NCI-H128 (cell line): ENCODE results near the gene ANTXRL.
"Not testable (repeated sequence)": the region's sequence is repeated elsewhere in the genome, so short reads cannot be mapped to it uniquely, and the experiment has no call there.

Experiments
- DNase-seq: peaks from one replicate; lab custom pipeline; 2025; ENCODE audit not compliant: unreplicated experiment; lab: John Stamatoyannopoulos, UW

Gene ANTXRL

DNA sequence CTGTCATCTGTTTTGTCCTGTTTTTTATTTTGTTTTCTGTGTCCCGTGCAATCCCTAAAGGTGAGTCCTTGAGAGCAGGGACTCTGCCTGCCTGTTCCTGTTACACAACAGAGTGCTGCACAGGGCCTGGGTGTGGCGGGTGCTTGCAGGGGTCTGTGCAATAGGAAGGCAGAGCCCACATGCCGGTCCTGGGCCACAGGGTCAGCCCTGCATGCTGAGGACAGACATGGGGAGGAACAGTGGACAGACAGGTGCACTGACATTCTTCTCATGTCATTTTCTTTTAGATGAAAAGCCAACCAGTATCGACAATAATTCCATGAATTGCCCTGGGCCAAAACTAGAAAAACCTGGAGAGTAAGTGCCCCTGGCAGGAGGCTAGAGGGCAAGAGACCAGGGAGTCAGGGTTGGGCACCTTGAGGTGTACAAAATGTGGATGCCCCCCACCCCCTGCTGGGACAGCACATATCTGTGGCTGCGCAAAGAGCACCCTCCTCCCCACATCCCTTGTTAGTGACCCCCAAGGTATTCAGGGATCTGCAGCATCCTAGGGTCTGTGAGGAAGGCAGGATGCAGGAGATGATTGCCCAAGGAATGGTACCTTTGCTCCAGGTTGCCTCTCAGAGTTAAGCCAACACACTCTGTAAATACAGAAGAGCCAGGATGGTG is 19.9 kb downstream of the ANTXRL start:
- DNase-seq, result no peak

DNA sequence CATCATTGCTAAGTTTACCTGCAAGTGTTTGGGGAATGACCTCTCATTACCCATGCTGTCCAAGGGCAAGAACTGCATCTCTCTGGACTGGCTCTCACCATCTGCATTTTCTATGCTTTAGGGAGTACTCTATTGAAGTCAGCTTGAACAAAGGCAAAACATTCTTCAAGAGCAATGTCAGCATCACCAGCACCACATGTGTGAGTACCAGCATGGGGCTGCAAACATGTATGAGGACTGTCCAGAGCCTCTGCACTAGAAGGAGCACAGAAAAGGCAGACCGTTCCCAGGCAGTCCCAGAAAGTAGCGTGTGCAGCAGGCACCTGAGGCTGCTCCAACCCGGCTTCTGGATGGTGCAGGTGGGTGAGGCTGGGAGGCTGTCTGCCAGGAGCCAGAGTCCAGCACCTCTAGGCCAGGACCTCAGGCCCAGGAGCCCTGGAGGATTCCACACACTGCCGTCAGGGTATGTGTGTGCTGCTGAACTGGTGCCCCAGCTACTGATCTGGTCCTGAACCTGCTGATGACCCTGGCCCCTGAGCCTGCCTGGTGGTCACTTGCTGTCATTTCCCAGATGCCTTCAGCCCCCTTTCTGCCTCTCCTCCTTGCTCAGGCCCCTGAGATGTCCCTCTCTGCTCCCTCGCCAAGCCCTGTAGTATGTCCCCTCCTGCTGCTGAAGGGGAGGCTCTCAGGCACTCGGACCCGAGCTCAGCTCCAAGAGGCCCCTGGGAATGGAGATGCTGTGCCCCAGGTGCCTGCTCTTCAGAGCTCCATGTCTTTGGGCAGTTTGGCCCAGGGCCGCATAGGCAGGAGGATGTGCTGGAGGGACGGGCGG is 20.7 kb downstream of the ANTXRL start:
- no peak for DNase-seq

DNA sequence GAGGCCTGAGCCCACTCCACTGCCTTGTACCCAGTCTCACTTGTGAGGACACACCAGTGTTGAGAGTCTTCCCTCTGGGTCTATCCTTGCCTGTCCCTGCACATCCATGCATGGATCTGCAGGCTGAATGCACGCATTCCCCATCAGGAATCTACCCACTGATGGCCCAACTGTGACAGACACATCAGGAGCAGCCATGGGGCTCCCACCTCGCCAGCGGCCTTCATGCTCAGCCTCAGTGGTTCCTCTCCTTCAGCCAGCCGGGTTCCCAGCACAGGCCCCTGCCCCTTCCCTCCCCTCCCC is 21.3 kb downstream of the ANTXRL start:
- no peak for DNase-seq

DNA sequence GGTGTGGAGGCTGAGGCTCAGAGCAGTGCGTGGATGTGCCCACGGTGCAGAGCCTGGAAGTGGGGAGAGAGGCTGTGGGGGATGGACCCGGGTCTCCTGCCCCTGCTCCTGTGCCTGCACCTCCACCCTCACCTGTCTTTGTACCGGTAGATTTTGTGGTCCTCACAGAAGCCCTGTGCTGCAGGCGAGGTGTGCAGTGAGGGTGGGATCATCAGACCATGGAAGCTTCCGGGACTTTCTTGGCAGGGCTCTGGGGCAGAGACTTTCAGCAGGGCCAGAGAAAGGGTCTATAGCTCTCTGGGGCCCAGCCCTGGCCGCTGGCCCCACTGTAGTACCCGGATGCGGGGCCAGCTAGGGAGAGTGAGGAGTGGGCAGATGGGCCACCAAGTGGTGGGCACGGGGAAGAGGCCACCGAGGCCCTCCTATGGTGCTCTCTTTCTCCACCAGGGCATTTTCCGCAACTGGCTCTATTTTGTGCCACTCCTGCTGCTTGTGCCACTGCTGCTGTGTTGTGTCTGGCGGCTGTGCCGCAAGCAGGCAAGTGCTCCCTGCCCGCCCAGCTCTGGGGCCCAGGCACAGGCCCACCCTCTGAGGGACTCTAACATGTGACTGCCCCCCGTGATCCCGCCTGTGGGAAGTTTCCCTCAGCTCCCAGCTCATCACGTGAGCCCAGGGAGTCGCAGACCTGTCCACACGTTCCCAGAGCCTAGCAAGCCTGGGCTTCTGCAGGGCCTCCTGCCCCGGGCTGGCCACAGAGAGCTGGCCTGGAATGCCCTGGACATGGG is 22.1 kb downstream of the ANTXRL start:
- no peak for DNase-seq

DNA sequence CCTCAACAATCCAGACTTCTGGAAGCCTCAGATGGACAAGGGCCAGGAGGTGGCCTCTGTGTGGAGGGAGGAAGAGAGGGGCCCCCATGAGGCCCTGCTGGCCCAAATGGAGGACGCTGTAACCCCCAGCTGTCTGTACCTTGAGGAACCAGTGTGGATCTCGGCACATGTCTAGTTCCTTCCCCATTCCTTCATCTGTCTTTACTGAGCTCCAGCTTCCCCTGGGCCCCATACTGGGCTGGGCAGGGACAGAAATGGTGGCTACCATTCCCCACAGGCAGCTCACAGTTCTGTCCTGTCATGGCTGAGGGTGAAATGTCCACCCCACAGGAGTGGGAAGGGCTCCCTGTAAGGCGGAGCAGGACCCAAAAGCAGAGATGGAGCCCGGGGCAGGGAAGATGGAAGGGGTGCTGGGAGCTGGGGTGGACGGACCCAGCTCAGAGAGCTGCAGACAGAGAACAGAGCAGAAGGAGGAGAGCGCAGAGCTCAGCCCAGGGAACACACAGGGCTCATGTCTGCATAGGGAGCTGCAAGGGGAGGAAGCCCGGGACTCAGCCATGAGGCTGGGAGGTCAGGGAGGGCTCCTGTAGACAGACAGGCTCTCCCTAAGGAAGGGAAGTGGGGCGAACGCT is 22.8 kb downstream of the ANTXRL start:
- no peak for DNase-seq

DNA sequence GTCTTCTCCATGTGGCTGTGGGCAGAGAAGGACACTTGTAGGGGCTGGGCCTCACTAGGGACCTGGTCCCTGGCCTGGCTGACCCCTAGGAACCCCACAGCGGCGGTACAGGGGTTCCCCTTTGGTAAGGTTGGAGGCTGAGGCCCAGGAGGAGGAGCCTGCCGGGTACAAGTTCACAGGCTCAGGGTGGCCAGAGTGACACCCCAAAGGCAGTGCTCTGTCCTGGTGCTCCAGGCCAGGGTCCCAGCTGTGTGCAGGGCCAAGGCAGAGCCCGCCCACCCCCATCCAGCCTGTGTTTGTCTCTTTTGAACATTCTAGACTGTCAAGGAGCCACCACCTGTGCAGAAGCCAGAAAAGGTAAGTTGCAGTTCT is 23.3 kb downstream of the ANTXRL start:
- DNase-seq, result no peak

DNA sequence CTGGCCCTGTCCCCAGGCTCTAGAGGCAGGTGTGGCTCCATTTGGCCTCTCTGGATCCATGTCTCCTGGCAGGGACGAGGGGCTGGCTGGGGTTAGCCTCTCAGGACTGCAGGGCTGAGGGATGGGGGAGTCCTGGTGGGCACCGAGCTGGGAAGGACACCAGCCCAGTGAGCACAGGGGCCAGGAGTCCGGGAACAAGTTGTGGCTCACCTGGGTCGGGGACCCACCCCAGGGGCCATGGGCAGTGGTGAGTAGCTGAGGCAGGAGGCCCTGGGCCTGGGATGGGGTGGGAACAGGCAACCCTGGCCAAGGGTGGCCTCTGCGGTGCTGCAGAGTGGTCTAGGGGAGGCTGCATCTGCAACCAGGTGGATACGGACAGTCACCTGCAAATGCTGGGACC is 24.1 kb downstream of the ANTXRL start:
- no peak for DNase-seq

DNA sequence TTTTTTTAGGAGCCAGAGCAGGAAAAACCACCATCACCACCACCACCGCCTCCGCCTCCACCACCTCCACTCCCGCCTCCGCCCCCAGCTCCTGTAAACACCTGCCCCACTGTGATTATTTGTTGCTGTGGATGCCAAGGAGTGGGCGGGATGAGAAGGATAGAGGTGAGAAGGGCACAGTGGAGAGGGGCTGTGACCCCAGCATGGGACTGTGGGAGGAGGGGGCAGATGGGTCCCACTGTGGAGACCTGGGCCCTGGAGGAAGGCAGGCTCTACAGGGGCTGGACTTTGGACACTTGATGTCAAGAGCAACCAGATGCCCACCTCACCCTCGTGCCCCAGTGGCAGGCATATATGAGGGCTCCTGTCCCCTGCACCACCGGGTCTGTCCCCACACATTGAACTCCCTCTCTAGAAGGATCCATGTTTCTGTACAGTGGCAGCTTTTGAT is 24.7 kb downstream of the ANTXRL start:
- no peak for DNase-seq

DNA sequence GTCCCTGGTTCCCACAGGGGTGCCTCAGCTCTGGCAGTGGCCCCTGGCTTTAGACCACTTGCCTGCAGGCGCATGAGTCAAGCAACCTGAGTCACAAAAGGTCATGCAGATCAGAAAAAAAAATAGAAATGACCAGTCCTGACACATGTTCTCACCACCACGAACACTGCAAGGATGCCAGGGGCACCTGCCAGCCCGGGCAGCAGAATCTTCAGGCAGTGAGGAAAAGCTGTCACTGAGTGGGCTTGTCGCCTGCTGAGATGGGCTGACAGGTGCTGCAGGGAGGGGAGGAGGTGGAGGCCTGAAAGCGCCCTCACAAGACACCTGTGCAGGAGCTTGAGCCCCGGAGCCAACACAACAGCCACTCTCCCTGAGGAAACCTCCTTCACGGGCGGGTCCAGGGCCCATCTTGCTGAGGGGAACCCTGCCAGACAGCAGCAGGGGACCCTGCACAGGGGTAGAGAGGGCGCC is 25.2 kb downstream of the ANTXRL start:
- not testable (repeated sequence) for DNase-seq

DNA sequence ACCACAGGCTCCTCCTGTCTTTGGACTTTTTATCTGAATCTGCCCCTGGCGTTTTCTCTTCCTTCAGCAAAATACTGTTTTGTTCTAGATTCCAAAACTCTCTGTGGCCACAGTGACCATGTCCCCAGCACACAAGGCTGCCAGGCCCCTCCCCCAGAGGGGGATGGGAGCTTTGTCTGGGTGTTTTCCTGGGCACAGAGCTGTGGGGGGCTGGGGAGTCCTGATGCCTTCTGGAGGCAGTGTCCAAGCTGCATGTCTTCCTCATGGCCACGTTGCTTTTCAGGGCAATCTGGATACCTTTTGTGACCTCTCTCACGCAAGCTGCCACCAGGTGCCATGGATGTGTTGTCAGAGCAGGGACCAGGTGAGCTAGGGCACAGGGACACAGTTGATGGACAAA is 26.2 kb downstream of the ANTXRL start:
- DNase-seq, result no peak

DNA sequence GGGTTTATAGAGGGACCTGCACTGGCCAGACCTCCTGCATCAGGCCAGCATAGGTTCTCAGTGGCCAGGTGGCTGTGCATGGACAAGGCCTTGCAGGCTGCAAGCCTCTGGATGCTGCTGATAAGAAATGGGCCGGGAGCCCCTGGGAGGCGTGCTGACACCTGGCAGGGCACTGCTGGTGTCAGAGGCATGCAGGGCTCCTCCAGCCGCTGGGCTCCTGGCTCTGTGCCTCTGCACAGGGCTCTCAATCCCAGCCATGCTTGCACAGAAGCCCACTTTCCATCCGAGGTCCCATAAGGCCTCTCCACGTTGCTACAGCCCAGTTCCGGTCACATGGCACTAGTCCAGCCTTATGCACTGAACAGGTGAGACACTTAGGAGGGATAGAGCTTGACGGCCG is 27.3 kb downstream of the ANTXRL start:
- no peak for DNase-seq

DNA sequence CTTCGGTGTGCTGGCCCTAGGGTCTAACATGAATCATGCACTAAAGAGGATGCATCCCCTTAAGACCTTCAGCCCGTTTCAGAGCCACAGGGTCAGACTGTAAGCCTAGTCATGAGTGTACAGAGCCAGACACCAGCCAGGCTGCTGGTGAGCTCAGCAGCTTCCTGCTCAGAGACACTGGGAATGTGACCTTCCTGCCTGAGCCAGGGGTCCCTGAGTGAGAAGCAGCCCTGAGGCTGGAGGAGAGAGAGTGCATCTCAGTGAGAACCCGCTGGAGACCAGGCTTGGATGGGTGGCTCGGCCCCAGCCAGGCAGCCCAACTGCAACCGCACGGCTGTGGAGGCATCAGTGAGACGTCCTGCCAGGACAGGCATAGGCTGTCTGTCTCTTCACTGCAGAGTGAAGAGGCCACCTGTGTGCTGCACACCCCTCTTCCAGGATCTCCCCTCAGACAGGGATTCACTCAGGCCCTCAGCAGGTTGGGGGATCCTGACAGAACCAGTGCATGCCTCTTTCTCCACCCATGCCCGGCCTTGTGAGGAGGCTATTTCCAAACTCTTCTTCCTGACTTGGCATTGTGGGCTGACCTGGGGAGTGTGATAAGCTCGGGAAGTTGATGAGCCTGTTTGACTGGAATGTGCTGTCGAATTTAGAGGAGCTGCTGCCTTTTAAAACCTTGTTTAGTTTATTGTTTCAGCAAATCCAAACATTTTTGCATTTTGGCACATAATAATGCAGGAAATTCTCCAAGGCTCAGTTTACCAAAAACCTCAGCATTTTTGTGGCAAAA is 28.5 kb downstream of the ANTXRL start:
- DNase-seq, result not testable (repeated sequence)

DNA sequence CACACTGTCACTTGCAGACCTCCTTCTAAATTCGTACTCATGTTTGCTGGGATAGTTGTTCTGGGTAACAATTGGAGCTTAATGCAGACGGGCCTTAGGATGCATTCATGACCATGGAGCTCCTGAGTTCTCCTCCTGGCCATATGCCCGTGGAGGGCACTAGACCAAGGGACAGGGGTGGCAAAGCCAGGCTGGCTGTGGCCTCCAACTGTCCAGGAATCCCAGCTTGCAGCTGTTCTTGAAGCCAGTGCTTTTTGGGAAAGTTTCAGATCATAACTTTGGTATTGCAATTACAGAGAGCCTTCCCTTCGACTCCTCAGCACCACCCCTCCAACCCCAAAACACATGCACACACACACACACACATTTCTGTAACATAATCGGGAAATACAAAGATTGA is 30.6 kb downstream of the ANTXRL start:
- no peak for DNase-seq

DNA sequence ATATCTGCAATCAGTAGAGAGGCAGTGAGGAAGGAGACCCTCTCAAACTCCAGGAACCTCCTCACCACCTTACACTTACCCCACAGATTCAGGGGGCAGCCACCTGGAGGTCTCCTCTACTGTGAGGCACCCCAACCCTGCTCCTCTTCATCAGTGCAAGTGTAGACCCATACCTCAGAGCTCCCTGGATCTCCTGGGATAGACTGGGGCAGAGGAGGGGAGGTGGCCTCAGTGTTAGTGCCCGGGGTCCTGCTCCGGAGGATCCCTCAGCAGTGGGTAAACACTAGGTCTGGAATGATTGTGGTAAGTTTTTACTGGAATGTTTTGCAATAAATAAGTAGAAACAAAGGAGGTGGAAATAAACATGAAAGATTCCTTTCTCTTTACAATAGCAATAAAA is 31.1 kb downstream of the ANTXRL start:
- DNase-seq, result no peak

DNA sequence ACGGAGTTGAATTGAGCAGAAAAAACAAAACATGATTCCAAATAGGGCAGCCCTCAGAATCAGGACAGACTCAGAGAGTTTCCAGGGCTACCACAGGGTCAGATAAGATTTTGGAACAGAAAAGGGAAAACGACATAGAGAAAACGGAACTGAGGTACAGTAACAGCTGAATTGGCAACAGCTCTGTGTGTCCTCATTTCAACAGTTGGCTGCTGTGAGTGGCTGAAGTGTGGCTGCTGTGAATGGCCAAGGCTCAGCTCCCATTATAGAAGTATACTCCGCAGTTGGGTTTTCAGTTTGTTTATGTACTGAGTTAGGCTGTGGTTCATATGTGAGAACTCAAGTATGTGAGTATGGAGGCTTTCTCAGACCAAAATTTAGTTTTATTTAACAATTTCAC is 32.0 kb downstream of the ANTXRL start:
- no peak for DNase-seq

DNA sequence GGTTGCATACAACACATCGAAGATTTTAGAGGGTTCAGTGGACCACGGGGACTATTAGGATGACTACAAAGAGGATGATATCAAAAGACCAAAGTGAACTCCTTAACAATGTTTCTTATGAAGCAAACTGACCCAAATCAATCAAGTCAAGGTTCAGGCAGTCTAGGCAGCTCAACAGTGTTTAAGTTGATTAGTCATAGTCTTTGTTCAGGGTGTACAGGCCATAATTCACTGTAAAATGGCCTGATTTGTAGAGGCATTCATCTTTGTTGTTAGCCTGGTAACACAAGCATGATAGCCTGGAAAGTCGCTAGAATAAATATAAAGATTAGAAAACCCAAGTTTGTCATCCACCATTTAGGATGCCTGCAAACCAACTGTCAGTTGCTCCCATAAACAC is 32.6 kb downstream of the ANTXRL start:
- no peak for DNase-seq

DNA sequence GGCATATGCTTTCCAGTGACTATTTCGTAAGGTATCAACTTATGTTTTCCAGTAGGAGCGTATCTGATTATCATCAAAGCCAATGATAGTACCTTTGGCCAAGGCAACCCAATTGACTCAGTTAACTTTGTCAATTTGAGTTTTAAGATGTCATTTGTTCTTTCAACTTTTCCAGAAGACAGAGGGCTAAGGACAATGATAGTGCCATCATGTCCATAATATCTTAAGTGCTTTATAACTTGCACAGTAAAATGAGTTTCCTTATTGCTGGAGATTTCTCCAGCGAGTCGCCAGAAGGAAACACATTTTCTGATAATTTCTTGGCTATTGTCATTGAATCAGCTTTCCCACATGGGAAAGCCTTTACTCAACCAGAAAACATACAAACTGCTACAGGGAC is 35.0 kb downstream of the ANTXRL start:
- no peak for DNase-seq

DNA sequence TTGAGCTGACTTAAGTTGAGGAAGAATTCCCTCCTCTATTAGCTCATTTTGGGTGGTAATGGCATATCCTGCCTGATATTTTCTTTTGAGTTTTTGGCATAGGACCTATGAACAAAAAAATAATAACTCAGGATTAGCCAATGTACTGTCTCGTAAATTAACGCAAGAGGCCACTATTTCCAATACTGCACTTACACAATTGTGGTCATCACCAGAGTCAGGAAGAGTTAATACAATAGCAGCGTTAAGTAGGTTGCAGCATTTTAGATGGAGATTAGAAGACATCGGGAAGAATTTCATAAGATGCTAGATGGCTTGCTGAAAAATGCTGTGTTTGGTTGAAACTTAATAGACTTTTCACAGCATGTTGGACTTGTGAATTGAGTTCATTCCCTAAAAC is 36.4 kb downstream of the ANTXRL start:
- no peak for DNase-seq

DNA sequence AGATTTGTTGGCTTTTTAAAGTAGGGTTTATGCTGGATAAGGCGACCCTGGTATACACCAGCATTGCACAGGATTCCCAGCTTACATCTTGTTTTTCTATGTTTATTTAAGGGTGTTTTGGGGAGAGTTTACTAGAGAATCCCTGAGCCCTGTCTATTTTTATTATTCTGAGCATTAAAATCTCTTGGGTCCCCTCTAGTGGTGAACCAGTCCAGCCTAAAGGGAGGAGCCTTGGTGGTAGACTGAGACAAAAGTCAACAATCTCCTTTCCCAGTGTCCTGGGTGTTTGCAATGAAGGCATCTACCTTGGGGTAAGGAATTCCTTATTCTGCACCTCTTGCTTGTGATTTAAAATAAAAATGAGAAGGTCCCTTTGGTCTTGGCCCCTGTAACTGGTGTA is 38.2 kb downstream of the ANTXRL start:
- no peak for DNase-seq

DNA sequence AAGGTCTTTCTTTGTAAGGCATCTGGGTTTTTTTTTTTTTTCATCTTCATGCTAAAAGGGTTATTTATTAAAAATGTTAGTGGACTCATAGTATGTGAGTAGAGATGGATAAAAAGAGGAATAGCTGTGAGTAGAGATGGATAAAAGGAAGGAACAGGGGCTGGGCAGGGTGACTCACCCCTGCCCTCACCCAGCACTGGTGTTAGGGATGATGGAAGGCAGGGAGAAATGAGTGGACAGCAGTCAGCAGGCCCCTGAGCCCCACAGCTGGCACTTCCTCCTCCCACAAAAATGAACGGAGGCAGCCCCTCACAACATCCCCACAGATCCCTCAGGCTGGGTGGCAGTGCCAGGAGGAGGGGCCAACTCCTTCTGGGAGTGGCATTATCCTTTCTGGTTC is 39.3 kb downstream of the ANTXRL start:
- no peak for DNase-seq

DNA sequence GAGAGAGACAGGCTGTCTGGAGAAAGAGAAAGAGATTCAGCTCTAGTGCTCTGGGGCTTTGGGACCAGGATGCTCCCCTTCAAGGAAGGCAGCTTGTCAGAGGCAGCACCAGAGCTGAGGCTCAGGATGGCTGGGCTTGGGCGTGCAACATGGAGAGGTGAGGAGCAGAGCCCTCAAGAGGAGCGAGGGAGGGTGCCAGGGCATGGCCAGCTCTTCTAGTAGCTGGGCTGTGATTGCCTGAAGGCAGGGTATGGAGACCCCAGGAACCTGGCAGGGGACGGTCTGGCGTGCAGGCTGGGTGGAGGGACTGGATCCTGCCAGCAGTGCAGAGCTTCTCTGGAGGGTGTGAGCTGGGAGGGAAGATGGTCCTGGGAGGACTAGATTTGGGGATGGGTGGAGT is 40.2 kb downstream of the ANTXRL start:
- DNase-seq, result no peak
